Natural killer cell (primary cell): ENCODE results near the gene SPOCK3. TPM values are rescaled to one million over a fixed set of nuclear protein-coding genes. Genes with fewer than 3 reads are reported as not detected.

Source experiments
- ATAC-seq, 3 donors: fragments of 150-1000 bp in 2 of 3; fragments of 200-7000 bp in 1 of 3; cut with Tn5 transposase; 1 replicate in 1 of 3; 2 replicates in 2 of 3; pipeline ENCODE4 v1.10.0; 2021; ENCODE audit warnings: mild to moderate bottlenecking in 2 of 3, moderate library complexity in 2 of 3
- DNase-seq, 2 donors: peaks; one replicate each; pipeline versions ENCODE4 v3.0.0 to v3.0.0-alpha.2; 2013 to 2021; ENCODE audit warnings: mixed read lengths in 1 of 2
- H3K27ac ChIP-seq: one replicate; pipeline ENCODE4 v1.5.1; 2013; ENCODE audit warnings: mild to moderate bottlenecking, low read length
- H3K27me3 ChIP-seq: one replicate; pipeline ENCODE4 v1.6.1; 2013; ENCODE audit warnings: low read length; ENCODE audit not compliant: control insufficient read depth, insufficient read depth
- H3K36me3 ChIP-seq: one replicate; pipeline ENCODE4 v1.6.1; 2013; ENCODE audit warnings: low read length; ENCODE audit not compliant: control insufficient read depth, insufficient read depth
- H3K4me1 ChIP-seq: one replicate; pipeline ENCODE4 v1.6.1; 2013; ENCODE audit warnings: low read length; ENCODE audit not compliant: control insufficient read depth, insufficient read depth
- H3K4me3 ChIP-seq: one replicate; pipeline ENCODE4 v1.5.1; 2013; ENCODE audit warnings: low read length
- H3K9me3 ChIP-seq: one replicate; pipeline ENCODE4 v1.6.1; 2013; ENCODE audit warnings: low read length; ENCODE audit not compliant: control insufficient read depth, insufficient read depth
- H3K27ac Mint-ChIP-seq, 2 donors: one replicate each; pipeline ENCODE4 v1.8.0; 2022; ENCODE audit warnings: mild to moderate bottlenecking in 2 of 2, mixed read lengths in 2 of 2, moderate library complexity in 1 of 2
- H3K27me3 Mint-ChIP-seq, 2 donors: one replicate each; pipeline ENCODE4 v1.8.0; 2022; ENCODE audit warnings: low read depth in 2 of 2, mixed read lengths in 2 of 2
- H3K36me3 Mint-ChIP-seq: one replicate; pipeline ENCODE4 v1.8.0; 2022; ENCODE audit warnings: mixed read lengths
- H3K4me1 Mint-ChIP-seq, 2 donors: one replicate each; pipeline ENCODE4 v1.8.0; 2022; ENCODE audit warnings: mixed read lengths in 2 of 2
- H3K4me3 Mint-ChIP-seq: one replicate; pipeline ENCODE4 v1.8.0; 2022; ENCODE audit warnings: mild to moderate bottlenecking, moderate library complexity, mixed read lengths
- H3K9me3 Mint-ChIP-seq, 2 donors: one replicate each; pipeline ENCODE4 v1.8.0; 2022; ENCODE audit warnings: mixed read lengths in 2 of 2
- WGBS: methylation state at CpG from one replicate; pipeline ENCODE4 v1.1.7; 2013; ENCODE audit warnings: missing lambda C conversion rate; ENCODE audit not compliant: insufficient coverage; 5-methylcytosine and 5-hydroxymethylcytosine counted together
- intact Hi-C: fragments of 100-400 bp; cut with micrococcal nuclease; formaldehyde crosslinking; loops from one replicate; pipeline ENCODE4 v1.14.2; 2022
- total RNA-seq, 4 donors: library from RNA; stranded (reverse); fragments of 120-200 nt in 1 of 4; gene quantifications; one replicate each; pipeline versions ENCODE4 v1.2.3 to v1.2.4, GENCODE V29; 2013 to 2022
- TF ChIP-seq, protein P1 (sequence below): fragments of 200-600 bp; IDR thresholded peaks from one replicate; pipeline ENCODE4 v1.8.0; 2022; ENCODE audit warnings: antibody characterized with exemption

SPOCK3 gene
- total RNA-seq, 3 donors from 2014 or later (not counting 1 experiment from before 2014, with no cell fraction given): not detected

GRCh38 chr4:166965562-166965961 is 268.7 kb downstream of the SPOCK3 start:
- no peaks in the 10 kb centered on the region for H3K4me1 Mint-ChIP-seq
- ATAC-seq (no peak), DNase-seq (no peak)
- no peak overlapping the region for H3K27ac Mint-ChIP-seq
- H3K9me3 Mint-ChIP-seq: peaks cover 21 to 24% of the 10 kb centered on the region in 2 donors
- H3K27me3 ChIP-seq: no peaks in the 10 kb centered on the region
- H3K36me3 Mint-ChIP-seq: no peaks in the 10 kb centered on the region
- intact Hi-C loops: no loop called here
- peaks cover 7% of the 10 kb centered on the region for H3K9me3 ChIP-seq
- no peak overlapping the region for H3K27ac ChIP-seq
- H3K27me3 Mint-ChIP-seq: no peaks in the 10 kb centered on the region
- WGBS: 95% methylated on average over 2 of the region's 2 CpGs
- H3K36me3 ChIP-seq: no peaks in the 10 kb centered on the region
- H3K4me3 Mint-ChIP-seq: no peak overlapping the region
- TF ChIP-seq, protein P1, sequence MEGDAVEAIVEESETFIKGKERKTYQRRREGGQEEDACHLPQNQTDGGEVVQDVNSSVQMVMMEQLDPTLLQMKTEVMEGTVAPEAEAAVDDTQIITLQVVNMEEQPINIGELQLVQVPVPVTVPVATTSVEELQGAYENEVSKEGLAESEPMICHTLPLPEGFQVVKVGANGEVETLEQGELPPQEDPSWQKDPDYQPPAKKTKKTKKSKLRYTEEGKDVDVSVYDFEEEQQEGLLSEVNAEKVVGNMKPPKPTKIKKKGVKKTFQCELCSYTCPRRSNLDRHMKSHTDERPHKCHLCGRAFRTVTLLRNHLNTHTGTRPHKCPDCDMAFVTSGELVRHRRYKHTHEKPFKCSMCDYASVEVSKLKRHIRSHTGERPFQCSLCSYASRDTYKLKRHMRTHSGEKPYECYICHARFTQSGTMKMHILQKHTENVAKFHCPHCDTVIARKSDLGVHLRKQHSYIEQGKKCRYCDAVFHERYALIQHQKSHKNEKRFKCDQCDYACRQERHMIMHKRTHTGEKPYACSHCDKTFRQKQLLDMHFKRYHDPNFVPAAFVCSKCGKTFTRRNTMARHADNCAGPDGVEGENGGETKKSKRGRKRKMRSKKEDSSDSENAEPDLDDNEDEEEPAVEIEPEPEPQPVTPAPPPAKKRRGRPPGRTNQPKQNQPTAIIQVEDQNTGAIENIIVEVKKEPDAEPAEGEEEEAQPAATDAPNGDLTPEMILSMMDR: no peak
- no peak overlapping the region for H3K4me3 ChIP-seq
- H3K4me1 ChIP-seq: no peaks in the 10 kb centered on the region

DNA sequence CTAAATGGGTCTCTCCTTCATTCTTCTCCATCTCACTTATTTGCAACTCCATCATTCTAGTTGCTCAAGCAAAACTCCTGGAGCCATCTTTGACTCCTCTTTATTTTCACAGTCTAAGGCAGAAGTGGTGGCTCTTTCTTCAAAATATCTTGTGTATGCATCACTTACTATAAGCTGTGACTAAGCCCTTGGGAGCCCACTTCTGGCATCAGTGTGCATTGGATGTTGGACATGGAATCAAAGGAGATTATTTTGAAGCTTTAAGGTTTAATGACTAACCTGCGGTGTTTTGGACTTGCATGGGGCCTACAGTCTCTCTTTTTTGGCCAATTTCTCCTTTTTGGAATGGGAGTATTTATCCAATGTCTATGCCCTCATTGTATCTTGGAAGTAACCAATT is 276.8 kb downstream of the SPOCK3 start:
- Histone ChIP-seq H3K9me3 (peaks cover 6% of the 10 kb centered on the region), H3K4me1 (no peaks in the 10 kb centered on the region), H3K27ac (no peak overlapping the region), H3K27me3 (no peaks in the 10 kb centered on the region), H3K4me3 (no peak overlapping the region), H3K36me3 (no peaks in the 10 kb centered on the region)
- ATAC-seq: no peak
- H3K36me3 Mint-ChIP-seq: no peaks in the 10 kb centered on the region
- TF ChIP-seq, protein P1: no peak
- no peaks in the 10 kb centered on the region for H3K4me1 Mint-ChIP-seq
- no peak for DNase-seq
- 85% methylated on average over 1 of the region's 1 CpG for WGBS
- H3K27me3 Mint-ChIP-seq: no peaks in the 10 kb centered on the region
- intact Hi-C loops: no loop called here
- H3K9me3 Mint-ChIP-seq: peaks cover 19 to 28% of the 10 kb centered on the region in 2 donors
- H3K4me3 Mint-ChIP-seq: no peak overlapping the region
- H3K27ac Mint-ChIP-seq: no peak overlapping the region

DNA sequence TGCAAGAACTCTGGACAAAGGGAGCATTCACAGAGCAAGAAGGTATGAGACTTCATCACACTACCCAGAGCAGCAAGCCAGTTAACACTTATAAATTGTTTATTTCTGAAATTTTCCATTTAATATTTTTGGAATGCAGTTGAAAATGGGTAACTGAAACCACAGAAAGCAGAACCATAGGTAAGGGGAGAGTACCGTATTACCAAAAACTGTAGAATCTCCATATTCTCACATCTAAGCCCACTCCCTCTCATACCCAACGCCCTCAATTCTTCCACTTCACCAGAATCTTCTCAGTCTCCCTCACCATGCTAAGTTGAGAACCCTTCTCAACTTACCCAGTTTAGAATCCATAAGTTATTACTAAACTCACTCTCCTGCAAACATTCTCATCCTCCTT is 277.8 kb downstream of the SPOCK3 start:
- H3K27ac ChIP-seq: no peak overlapping the region
- peaks cover 19 to 28% of the 10 kb centered on the region in 2 donors for H3K9me3 Mint-ChIP-seq
- H3K4me1 Mint-ChIP-seq: no peaks in the 10 kb centered on the region
- no peaks in the 10 kb centered on the region for H3K36me3 ChIP-seq
- H3K27ac Mint-ChIP-seq: no peak overlapping the region
- no peak overlapping the region for H3K4me3 Mint-ChIP-seq
- TF ChIP-seq, protein P1: no peak
- no peak for ATAC-seq
- DNase-seq: no peak
- H3K4me3 ChIP-seq: no peak overlapping the region
- WGBS: 71% methylated on average over 2 of the region's 2 CpGs
- H3K36me3 Mint-ChIP-seq: no peaks in the 10 kb centered on the region
- H3K27me3 ChIP-seq: no peaks in the 10 kb centered on the region
- intact Hi-C loops: no loop called here
- no peaks in the 10 kb centered on the region for H3K27me3 Mint-ChIP-seq
- H3K4me1 ChIP-seq: no peaks in the 10 kb centered on the region
- peaks cover 6% of the 10 kb centered on the region for H3K9me3 ChIP-seq

DNA sequence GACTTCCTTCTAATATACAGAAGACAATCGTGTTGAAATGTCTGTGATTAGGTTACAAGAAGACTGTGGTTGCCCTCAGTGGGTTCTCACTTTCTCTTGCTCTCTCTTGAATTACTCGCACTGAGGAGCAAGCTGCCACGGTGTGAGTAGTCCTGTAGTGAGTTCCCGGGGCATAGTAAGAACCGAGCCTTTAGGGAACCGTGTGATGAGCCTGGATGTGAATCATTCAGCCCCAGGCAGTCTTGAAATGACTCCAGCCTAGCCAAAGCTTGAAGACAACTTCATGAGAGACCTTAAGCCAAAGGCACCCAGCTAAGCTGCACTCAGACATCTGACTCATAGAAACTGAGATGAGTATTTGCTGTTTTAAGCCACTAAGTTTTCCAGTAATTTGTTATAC is 292.7 kb downstream of the SPOCK3 start:
- no peaks in the 10 kb centered on the region for H3K4me1 ChIP-seq
- no peak overlapping the region for H3K4me3 ChIP-seq
- no peaks in the 10 kb centered on the region for H3K36me3 ChIP-seq
- 82% methylated on average over 6 of the region's 6 CpGs for WGBS
- TF ChIP-seq, protein P1: no peak
- Mint-ChIP-seq H3K27me3 (no peaks in the 10 kb centered on the region), H3K27ac (no peak overlapping the region), H3K9me3 (peaks cover 5 to 20% of the 10 kb centered on the region in 2 donors), H3K36me3 (no peaks in the 10 kb centered on the region), H3K4me3 (no peak overlapping the region), H3K4me1 (no peaks in the 10 kb centered on the region)
- no peak overlapping the region for H3K27ac ChIP-seq
- DNase-seq (no peak), ATAC-seq (no peak)
- H3K9me3 ChIP-seq: no peaks in the 10 kb centered on the region
- H3K27me3 ChIP-seq: no peaks in the 10 kb centered on the region
- intact Hi-C loops: no loop called here
